IPS DF 4.7 (cell line): ENCODE measurements around the gene SLC26A4.

ENCODE experiments used
- DNase-seq: peaks from one replicate; pipeline ENCODE4 v3.0.0-alpha.2; 2013; ENCODE audit warnings: low spot score; ENCODE audit errors: extremely low read depth

Gene SLC26A4

DNA sequence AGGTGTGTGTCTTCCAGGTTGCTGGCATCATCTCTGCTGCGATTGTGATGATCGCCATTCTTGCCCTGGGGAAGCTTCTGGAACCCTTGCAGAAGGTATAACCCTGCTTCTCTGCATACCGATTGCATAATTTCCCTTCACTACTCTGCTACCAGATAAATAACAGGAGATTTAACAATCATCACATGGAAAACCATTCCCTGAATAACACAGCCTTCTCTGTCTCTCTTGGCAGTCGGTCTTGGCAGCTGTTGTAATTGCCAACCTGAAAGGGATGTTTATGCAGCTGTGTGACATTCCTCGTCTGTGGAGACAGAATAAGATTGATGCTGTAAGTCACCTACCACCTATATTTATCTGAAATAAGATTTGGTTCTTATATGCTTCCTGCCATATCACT lies 33.8 kb downstream of the SLC26A4 start:
- no peak for DNase-seq

DNA sequence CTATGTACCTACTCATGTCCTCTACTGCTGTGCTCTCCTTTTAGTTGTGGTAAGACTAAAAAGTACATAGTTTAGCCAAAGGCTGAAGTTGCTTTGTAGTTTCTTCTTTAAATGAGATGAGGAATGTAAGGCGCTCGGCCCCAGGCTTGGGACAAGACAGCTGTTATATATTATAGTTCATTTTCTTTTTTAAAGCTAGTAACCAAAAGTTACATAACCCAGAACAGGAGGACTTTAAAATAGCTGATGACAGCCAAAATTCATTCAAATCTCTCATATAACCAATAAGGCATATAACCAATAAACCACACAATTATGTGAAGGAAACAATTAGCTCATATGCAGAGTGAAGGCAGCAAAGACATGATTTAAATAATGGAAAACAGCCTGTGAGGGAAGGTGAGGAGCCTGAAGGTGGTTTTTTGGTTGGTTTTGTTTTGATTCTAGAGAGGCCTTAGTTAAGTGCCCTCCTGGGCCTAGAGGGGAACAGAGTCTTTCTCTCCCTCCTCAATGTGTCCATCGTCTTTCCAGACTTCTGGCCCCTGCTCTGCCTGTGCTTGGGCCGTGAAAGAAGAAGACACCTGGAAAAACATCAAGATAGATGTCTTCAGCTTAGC lies 35.8 kb downstream of the SLC26A4 start:
- no peak for DNase-seq

DNA sequence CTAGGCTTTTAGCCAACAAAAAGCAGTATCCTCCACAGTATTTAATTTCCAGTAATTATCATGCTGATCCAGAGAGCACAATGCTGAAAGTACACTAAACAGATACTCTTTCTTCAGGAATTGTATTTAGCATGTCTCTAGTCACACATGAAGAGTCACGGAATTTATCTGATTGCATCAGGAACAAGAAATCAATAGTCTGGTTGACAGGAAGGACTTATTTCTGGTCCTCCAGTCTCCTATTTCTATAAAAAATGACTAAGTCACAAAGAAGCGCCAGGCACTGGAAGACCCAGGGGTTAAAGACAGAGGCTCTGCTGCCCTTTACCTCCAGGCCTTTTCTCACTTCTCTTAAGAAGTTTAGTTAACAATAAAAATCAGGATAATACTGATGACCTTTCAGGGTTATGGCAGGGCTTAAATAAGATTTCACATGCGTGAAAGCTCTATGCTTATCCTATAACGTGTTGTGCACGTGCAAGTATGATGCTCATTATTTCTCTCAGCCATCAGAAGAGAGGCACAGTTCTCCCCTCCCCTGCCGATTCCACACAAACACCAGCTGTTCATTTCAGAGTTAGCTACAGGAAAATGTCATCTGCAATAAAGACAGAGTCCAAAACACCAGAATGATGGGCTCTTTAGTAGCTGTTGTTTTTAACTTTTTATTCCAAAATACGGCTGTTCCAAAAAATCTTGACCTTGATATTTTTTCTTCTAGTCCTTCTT lies 36.9 kb downstream of the SLC26A4 start:
- no peak for DNase-seq

DNA sequence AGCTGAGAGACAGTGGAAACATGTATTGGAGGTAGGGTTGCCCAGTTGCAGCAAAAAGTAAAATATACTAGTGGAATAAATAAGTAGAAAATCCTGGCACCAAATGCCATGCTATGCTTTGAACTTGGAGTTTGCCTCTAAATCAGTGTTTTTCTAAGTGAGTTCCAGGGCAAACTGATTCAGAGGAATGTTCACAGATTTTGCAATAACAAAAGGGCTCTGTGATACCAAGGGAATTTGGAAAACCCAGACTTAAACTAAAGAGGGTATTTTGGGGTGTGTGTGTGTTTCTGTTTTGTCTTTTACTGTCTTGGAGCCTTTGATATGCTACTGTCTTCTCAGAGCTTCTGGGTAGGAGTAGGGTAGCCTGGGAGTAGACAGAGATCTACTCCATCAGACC lies 39.9 kb downstream of the SLC26A4 start:
- no peak for DNase-seq

DNA sequence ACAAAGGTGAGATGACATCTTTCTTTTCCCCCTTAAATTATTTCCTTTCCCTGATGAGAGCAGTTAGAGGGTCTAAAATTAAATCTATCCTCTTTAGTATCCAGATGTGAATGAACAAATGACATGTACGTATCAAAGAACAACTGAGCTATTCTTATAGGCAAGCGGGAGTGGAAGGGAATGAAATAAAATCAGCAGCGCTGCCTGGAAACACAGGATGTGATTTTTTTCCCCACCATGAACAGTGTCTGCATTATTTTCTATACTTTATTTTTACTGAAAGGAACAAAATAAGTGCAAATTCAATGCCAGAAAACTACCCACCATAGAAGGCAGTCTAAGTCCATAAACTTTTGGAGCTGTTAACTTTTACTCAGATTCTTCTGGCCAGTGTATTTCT lies 40.6 kb downstream of the SLC26A4 start:
- no peak for DNase-seq

DNA sequence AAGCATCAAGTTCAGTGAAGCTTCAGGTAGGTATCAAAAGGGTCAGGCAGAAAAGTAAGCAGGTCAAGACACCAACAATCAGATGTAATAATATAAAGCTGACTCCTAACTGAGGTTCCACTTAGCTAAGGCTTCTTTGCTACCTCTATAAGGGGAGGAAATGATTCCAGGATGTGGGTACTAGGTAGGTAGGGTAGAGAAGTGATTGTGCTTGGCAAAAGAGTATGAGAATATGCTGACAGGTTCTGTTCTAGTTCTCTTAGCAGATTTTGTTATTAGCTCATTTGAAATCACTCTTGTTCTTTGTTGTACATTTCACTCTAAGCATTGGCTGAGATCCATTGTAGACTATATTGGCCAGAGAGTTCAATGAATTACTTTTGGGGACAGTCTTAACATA lies 42.6 kb downstream of the SLC26A4 start:
- no peak for DNase-seq

DNA sequence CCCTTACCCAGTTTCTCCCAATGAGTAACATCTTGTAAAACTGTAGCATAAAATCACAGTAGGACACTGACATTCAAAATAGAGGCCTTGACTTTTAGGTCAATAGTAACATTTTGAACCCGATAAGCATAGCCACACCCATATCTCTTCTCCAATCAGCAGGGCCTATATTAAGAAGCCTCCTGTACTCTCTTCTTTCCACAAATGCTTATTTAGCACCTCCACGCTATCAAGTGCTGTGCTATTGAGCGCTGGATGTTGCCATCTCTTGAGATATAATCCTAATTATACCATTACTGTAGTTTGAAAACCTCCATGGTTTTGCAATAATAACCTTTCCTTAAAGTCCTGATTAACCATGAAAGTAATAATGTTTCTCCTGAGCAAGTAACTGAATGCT lies 43.2 kb downstream of the SLC26A4 start:
- DNase-seq = no peak

DNA sequence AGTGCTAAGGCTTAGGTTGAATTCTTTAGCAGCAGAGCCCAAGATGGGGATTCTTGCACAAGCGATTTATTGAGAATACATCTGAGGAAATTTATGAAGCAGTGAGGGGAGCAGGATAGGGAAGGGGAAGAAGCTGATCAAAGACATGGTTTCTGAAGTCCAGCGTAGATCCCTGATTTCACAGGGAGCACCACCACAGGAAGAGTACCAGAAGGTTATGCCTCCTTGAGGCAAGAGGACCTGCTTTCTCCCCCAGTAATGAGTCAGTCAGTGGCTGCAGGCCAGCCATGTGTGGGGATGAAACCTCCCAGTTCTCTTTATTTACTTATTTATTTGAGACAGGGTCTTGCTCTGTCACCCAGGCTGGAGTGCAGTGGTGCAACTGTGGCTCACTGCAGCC lies 48.3 kb downstream of the SLC26A4 start:
- DNase-seq = no peak

DNA sequence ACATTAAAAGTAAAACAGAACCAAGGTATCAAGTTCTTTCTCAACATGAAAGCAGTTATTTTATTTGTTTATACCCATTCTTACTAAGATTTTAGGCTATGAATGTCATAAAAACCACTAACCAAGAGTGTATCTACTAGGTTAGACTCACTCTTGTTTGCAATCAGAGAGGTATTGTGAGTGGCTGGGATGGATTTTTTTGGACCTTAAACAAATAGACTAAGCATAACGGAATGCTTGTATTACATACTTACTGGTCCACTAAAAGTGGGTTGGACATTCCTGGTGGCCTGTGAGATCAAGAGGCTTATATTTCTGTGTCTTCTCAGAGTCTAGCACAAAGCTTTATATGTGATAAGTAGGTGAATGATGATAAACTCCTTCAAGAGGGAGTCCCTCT lies 50.7 kb downstream of the SLC26A4 start:
- no peak for DNase-seq

DNA sequence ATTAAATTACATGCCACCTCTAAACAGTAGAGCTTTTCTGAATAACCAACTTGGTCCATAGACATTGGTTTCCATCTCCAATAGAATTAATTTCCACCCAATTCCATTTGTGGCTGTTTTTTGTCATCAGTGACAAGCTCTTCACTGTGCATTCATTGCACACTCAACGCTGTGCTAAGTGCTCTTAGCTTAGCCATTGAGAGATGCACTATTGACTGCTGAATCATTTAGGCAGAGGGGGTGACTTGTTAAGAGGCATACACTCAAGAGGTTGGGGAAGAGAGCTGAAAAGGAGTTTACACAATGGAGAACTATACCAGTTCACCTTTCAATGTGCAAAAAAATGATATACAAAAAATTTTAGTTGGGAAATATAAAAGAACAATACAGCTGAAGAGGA lies 51.4 kb downstream of the SLC26A4 start:
- DNase-seq = no peak

DNA sequence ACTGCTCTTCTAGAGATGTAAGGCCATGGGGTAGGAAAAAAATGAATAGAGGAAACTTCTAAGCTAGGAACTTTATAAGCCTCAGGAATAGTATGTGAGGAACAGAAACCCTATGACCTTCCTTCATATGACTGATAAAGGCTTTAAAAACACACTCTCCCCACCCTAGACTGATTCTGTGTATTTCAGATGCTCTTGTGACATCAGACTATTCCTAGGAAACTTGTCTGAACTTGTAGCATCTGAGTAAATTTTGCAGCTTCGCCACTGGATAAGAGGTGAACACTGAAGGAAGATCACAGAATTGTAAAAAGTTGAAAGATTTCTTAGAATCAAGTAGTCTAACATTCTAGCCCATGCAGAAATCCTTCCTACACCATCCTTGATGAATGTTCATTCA lies 52.3 kb downstream of the SLC26A4 start:
- DNase-seq = no peak

DNA sequence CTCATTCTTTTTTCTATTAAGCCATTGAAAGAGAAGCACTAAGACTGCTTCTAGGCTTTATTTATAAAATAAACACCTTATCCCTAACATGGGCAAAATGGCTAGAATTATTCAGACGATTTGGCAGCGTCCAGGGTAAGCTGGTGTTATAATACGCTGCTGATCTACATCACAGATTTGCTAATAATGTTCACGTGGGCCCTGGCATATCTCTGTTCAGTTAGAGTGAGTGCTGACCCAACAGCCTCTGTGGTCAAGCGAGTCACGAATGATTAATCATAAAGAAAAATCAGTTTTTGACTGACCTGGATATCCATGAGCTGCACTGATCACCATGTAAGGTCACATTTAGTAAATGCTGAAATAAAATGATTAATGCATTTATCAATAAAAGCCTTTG lies 54.9 kb downstream of the SLC26A4 start:
- no peak for DNase-seq

DNA sequence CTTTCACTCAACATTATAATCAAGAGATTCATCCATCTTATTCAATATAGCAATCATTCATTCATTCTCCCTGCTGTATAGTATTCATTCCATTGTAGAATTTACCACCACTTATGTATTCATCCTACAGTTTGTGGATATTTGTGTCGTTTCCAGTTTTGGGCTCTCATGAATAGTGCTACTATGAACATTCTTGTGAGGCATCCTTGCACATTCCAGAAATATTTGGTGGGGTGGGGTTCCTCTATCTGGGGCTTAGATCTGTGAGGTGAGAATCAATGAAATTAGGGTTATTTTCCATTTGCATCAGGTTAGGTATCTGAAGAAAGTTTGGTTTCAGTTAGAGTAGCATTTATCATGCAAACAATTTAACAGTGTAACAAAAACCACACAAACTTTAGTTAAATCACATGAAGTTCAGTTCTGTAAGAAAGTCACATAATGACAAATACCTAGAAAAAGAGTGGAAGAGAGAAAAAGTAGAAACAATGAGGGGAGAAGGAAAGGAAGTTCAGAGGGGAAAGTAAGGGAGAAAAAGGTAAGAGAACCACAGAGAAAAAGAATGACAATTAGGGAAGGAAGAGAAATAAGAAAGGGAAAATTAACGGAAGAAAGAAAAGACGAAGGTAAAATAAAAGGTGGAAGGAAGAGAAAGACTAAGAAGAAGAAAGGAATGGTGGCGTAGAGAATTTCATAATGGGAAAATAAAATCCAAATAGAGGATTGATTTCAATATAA lies 58.0 kb downstream of the SLC26A4 start:
- no peak for DNase-seq

DNA sequence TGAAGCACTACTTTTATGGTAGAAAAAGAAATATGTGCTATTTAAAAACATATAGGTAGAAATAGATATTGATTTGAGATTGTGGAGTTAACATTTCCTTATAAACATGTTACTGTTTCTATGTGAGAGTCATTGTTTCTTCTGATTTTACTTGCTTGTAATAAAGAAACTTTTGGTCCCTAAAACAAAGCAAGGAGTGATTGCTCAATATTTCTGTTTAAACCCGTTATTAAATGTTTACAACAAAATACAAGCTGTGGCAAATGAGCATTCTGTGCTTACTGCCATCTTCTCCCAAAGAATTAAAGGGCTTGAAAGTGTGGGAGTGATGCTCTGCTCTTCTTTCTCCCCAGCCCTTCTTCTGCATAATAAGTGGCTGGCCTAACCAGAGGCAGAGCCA lies 60.7 kb downstream of the SLC26A4 start:
- no peak for DNase-seq

DNA sequence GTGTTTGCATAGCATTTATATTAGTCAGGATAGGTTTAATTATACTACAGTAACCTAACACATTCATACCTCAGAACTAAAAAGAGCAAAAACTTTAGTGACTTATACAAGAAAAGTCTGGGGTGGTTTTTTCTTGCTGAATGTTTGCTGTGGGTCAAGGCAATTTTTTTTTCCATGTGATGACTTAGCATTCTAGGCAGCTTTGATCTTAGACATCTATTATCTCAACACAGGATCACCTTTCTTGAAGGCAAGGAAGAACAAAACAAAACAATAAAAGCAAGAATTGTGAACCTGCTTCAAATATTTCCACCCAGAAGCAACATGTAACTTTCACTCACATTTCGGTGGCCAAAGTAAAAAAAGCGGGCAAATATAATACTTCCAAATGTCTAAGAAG lies 62.6 kb downstream of the SLC26A4 start:
- DNase-seq = no peak

DNA sequence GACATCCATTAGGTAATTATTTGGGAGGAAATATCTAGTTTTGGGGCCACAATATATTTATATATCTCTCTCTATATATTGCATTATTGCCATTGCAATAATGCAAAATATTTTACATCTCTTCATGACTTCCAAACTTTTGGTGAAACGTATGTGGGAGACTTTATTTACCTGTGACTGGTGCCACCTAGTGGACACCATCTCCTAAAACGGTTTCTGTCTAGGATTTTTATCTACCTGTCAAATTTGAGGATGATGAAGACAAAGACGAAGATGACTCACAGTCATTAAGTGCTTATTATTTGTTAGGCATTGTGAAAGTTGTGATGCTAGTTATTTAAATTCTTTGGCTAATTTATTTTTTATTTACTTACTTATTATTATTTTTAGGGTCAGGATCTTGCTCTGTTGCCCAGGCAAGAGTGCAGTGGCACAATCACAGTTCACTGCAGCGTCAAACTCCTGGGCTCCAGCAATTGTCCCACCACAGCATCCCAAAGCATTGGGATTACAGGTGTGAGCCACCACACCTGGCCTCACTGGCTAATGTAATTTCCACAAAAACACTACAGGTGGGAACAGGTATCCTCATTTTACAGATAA lies 64.6 kb downstream of the SLC26A4 start:
- peak; percentile 16 for DNase-seq

DNA sequence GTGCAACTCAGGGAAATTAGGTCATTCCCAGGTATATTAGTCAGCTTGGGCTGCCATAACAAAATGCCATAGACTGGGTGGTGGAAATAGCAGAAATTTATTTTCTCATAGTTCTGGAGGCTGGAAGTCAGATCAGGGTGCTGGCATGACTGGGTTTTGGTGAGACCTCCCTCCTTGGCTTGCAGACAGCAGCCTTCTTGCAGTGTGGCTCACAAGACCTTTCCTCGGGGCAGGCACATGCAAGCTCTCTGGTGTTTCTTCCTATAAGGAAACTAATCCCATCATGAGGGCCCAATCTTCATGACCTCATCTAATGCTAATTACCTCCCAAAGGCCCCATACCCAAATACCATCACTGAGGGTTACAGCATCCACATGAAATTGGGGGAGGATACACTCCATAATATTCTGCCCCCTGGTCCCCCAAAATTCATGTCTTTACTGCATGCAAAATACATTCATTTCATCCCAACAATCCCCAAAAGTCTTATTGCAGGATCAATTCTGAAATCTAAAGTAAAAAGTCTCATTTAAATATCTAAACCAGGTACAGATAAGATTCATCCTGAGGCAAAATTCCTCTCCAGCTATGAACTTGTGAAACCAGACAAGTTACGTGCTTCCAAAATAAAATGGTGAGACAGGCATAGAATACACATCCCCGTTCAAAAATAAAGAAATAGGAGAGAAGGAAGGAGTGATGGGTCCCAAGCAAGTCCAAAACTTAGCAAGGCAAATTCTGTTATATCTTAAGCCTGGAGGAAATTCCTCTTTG lies 65.9 kb downstream of the SLC26A4 start:
- no peak for DNase-seq

DNA sequence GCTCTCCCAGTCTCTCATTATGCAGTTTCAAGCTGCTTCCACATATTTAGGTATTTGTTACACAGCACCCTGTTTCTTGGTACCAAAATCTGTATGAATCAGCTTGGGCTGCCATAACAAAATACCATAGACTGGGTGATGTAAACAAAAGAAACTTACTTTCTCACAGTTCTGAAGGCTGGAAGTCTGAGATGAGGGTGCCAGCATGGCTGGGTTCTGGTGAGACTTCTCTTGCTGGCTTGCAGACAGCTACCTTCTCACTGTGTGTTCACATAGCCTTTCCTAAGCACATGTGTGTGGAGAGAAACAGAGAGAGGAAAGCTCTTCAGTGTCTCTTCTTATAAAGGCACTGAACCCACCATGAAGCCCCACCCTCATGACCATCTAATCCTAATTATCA lies 67.6 kb downstream of the SLC26A4 start:
- DNase-seq = no peak

DNA sequence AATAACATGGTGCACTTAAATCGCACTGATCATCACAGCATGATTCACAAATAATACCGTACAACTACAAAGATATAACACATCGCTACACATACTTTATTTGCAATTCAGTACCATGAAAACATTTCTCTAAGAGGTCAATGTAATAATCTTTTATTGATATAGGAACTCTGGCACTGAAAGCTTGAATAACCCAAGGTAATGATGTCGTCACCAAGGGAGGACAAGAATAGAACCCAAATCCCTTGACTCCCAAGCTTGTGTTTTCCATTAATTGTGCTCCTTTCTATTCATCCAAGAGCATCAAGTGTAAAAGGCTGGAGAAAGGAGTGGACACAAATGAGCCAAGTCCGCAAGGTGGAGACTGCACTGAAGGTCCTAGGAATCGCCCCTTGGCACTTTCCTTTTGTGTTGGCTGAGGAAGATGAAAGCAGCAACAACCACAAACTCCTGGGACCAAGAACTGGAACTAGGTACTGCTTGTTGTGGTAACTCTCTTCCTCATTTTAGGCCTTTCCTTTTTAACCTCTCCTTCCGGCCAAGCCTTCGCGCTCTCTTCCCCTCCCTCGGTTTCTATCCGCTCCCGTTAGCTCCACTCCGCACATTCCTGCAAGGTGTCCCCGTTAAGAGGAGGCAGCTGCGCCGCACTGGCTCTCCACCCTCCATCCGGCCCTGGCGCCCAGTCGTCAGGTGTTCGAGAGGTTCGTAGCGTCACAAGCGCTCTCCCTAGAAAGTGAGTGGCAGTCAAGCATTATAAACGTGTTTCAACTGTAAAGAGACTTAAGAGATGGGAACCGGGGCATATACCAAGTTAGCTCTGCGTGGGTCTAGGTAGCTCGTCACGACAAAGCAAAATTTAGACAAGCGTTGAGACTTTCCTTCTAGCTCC lies 82.3 kb downstream of the SLC26A4 start:
- no peak for DNase-seq

DNA sequence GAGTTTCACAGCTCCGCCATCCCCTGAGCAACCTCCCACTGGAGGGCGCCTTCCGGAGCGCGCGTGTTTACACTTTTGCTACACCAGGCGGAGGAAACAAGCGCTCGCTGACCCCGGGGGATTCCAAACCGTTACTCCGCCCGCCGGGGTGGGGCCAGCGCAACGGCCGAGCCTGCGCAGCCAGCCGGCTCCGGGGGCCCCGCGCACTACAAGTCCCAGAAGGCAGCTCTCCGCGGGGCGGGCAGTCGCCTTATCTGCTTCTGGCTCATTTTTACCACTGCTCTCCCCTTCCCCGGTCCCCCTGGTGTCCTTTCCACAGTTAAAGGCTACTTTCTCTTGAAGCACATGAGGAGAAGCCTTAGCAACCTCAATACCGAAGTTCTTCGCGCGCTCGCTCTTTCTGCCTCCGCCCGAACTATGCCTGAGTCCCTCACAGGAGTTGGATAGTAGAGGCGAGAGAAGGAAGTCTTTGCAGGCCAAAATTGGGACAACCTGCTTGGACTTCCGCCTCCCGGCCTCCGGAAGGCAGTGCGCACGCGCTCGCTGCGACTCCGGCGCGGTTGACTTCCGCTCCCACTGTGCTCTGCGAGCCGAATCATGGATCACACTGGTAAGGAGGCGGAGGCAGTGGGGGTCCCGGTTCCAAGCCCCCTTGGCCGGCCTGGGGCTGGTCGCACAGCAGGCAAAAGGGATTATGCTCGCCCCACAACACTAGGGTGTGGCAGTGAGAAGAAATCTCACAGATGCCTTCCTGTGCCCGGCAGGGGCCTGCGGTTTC lies 83.1 kb downstream of the SLC26A4 start, which contains the start of gene CBLL1:
CBLL1 (plus strand) TSS at position 576 of the 778 bp plus-strand sequence; CDS start at position 598, 22 bp downstream.
- peak; percentile 76 for DNase-seq
